ENCODE data around the gene CAMK2A. TPM values are rescaled to one million over a fixed set of nuclear protein-coding genes. Genes with fewer than 3 reads are reported as not detected.
"Not testable (repeated sequence)": the region's sequence is repeated elsewhere in the genome, so short reads cannot be mapped to it uniquely, and the experiment has no call there.

CAMK2A gene
- total RNA-seq, 1 experiment from 2014 or later, result not detected

- no peak for DNase-seq (ENCODE audit: low spot score)
Observed at GRCh38 chr5:150255659-150256409, 33.7 kb downstream of the CAMK2A start.

- no peak for DNase-seq (ENCODE audit: low spot score)
Observed at GRCh38 chr5:150254774-150255173, 34.8 kb downstream of the CAMK2A start.

DNA sequence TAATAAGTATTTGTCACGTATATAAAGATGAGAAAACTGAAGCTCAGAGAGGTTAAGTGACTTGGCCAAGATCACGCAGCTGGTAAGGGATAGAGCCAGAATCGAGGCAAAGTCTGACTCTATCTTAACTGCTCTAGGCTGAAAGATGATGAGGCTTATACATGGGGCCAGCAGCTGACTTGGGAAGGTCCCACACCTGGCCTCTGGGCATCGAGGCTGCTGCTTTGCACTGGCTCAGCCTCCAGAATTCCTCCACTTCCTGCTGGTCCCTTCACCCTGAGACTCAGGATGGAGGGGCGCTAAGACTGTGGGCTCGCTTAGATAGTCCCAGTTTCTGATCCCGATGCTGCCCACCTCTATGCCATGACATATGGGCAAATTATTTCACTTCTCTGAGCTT lies 35.2 kb downstream of the CAMK2A start:
- no peak for DNase-seq (ENCODE audit: low spot score)

- no peak for DNase-seq (ENCODE audit: low spot score)
Observed at GRCh38 chr5:150253416-150254208, 36.0 kb downstream of the CAMK2A start.

GRCh38 chr5:150252489-150252888 lies 37.1 kb downstream of the CAMK2A start:
- DNase-seq (ENCODE audit: low spot score), result no peak

DNA sequence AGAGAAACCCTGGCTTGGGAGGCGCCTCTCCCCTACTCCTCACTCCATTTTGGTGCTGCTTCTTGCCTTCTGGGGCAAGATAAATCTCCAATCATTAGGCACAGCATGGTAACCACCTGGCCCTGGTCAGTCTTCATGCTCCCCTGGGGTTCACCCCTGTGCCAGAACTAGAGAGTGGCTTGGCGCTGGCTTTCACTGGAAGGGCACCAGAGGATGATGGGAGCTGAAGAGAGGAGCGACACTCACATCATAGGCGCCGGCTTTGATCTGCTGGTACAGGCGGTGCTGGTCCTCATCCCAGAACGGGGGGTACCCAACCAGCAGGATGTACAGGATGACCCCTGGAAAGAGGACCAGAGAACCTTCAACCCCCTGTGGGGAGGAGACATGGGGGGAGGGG lies 38.1 kb downstream of the CAMK2A start:
- DNase-seq (ENCODE audit: low spot score), result no peak

GRCh38 chr5:150249744-150250143 lies 39.8 kb downstream of the CAMK2A start:
- no peak for DNase-seq (ENCODE audit: low spot score)

- DNase-seq (ENCODE audit: low spot score), result no peak
Observed at GRCh38 chr5:150248946-150249345, 40.6 kb downstream of the CAMK2A start.

DNA sequence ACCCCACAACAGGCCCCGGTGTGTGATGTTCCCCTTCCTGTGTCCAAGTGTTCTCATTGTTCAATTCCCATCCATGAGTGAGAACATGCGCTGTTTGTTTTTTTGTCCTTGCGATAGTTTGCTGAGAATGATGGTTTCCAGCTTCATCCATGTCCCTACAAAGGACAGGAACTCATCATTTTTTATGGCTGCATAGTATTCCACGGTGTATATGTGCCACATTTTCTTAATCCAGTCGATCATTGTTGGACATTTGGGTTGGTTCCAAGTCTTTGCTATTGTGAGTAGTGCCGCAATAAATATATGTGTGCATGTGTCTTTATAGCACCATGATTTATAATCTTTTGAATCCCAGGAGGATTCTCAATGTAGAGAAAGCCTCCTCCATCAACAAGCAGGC lies 41.1 kb downstream of the CAMK2A start:
- not testable (repeated sequence) for DNase-seq (ENCODE audit: low spot score)

DNA sequence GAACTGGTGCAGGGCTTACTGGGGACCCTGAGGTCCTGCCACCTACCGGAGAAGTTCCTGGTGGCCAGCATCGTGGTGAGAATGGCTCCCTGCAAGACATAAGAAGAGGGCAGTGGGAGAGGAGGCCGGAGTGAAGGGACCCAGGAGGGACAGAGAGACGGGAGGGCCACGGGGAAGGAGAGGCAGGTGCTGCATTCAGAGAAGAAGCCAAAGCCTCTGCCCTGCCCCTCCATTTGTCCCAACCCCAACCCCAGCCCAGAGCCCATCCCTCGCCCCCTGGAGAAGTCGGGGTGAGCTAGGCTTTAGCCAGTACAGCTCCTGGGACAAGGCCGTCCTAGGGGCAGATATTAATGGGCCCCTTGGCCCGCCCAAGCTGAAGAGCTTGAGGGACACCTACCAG lies 41.8 kb downstream of the CAMK2A start:
- no peak for DNase-seq (ENCODE audit: low spot score)

DNA sequence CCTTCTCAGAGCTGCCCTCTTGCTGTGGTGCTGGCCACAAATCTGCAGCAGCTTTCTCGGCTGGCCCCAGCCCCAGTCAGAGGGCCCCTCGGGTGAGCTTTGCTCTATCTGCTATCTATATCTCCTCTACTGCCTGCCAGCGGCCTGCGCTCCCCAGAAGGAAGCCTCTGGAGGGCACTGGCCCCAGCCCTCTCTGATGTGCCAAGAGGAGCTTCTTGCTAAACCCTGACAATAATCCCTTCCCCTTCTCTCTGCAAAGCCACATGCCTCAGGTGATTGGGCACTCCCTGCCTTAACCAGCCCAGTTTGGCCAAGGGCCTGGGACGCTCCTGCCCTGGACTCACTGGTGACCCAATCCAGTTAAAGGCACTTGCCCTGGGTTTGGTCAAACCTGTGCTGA lies 42.7 kb downstream of the CAMK2A start:
- DNase-seq (ENCODE audit: low spot score), result no peak

GRCh38 chr5:150246429-150246828 lies 43.1 kb downstream of the CAMK2A start:
- DNase-seq (ENCODE audit: low spot score), result no peak

- no peak for DNase-seq (ENCODE audit: low spot score)
Observed at GRCh38 chr5:150245808-150246207, 43.8 kb downstream of the CAMK2A start.

- DNase-seq (ENCODE audit: low spot score), result no peak
Observed at GRCh38 chr5:150245111-150245789, 44.3 kb downstream of the CAMK2A start.

DNA sequence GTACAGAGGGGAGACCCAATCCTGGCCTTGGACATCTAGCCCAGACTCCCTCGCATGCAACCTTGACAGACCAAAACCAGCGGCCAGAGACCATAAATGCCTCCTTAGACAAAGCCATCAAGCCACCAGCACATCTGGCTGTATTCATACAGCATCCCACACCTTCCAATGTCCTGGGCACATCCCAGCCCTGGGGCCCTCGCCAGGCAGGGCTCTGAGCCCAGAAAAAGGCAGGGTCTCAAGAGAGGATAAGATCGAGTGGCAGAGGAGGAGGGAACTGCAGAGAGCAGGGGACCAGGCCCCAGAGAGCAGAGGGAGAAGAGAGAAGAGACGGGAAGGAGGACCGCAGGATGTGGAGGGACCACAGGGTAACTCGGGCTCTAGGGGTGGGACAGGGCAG lies 45.4 kb downstream of the CAMK2A start:
- no peak for DNase-seq (ENCODE audit: low spot score)

DNA sequence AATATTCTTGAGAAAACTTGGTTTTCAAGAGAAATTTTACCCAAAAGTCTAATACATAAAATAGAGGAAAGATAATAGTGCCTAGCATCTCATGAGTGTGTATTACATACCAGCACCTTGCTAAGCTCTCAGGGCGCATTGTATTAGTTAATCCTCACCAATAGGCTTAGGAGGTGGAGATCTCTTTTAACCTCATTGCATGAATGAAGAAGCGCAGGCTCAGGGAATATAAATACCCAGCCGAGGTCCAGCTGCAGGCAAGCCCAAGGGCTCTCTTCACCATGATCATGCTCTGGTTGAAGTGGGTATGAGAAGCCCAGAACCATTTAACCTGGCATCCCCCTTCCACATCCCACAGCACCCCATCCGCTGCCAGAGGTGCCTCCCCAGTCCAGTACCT lies 46.0 kb downstream of the CAMK2A start:
- no peak for DNase-seq (ENCODE audit: low spot score)

GRCh38 chr5:150242251-150242894 lies 47.2 kb downstream of the CAMK2A start:
- DNase-seq (ENCODE audit: low spot score), result no peak

- DNase-seq (ENCODE audit: low spot score), result no peak
Observed at GRCh38 chr5:150241298-150242160, 48.0 kb downstream of the CAMK2A start.

- no peak for DNase-seq (ENCODE audit: low spot score)
Observed at GRCh38 chr5:150239794-150240122, 49.8 kb downstream of the CAMK2A start.

DNA sequence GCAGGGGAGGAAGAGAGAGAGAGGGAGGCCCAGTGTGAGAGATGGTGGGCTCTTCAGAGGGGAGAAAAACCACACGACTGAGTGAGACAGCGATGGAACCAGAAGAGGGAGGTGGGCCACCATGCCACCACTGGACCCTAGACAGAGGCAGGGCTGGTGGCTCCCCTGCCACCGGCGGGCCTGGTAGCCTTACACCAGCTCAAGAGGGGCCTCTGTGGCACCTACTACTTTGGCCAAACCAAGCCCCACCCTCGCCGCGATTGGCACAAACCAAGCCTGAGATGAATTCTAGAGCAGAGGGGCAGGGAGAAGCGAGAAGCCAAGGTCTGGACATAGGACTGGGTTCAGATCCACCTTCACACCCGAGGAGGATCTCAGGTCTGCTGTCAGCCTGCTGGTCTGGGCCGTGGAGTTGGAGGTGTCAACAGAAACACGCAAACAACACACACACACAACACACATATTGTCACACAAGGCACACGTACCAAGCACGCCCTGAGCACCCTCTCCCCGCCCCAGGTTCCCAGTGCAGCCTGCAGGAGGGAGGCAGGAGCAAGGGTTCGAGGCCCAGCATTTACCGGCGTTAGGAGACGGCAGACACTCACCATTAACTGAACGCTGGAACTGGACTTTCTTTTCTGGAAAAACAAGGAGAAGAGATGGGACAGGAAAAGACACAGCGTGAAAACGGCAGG lies 50.3 kb downstream of the CAMK2A start:
- DNase-seq (ENCODE audit: low spot score), result no peak

- DNase-seq (ENCODE audit: low spot score), result no peak
Observed at GRCh38 chr5:150238646-150239045, 50.9 kb downstream of the CAMK2A start.

Measured in HT-29 (cell line).